T47D (cell line): ENCODE data around the gene NCBP1.
"Not testable (repeated sequence)": the region's sequence is repeated elsewhere in the genome, so short reads cannot be mapped to it uniquely, and the experiment has no call there.

Experiments used
- DNase-seq, 2 experiments: peaks; one replicate each; pipeline versions ENCODE4 v3.0.0 to v3.0.0-alpha.2; 2011 to 2012; ENCODE audit warnings: low read depth in 1 of 2, low spot score in 1 of 2
- JUND ChIP-seq: IDR thresholded peaks from 2 replicates; pipeline ENCODE4 v1.6.1; 2012; ENCODE audit warnings: low read depth
- in situ Hi-C: cut with HindIII; loops from 2 replicates; pipeline ENCODE4 v1.10.0; 2016; ENCODE audit warnings: low sequenced_read_pairs, low pct_unique_long_range_greater_than_20kb

NCBP1 gene, protein sequence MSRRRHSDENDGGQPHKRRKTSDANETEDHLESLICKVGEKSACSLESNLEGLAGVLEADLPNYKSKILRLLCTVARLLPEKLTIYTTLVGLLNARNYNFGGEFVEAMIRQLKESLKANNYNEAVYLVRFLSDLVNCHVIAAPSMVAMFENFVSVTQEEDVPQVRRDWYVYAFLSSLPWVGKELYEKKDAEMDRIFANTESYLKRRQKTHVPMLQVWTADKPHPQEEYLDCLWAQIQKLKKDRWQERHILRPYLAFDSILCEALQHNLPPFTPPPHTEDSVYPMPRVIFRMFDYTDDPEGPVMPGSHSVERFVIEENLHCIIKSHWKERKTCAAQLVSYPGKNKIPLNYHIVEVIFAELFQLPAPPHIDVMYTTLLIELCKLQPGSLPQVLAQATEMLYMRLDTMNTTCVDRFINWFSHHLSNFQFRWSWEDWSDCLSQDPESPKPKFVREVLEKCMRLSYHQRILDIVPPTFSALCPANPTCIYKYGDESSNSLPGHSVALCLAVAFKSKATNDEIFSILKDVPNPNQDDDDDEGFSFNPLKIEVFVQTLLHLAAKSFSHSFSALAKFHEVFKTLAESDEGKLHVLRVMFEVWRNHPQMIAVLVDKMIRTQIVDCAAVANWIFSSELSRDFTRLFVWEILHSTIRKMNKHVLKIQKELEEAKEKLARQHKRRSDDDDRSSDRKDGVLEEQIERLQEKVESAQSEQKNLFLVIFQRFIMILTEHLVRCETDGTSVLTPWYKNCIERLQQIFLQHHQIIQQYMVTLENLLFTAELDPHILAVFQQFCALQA

DNA sequence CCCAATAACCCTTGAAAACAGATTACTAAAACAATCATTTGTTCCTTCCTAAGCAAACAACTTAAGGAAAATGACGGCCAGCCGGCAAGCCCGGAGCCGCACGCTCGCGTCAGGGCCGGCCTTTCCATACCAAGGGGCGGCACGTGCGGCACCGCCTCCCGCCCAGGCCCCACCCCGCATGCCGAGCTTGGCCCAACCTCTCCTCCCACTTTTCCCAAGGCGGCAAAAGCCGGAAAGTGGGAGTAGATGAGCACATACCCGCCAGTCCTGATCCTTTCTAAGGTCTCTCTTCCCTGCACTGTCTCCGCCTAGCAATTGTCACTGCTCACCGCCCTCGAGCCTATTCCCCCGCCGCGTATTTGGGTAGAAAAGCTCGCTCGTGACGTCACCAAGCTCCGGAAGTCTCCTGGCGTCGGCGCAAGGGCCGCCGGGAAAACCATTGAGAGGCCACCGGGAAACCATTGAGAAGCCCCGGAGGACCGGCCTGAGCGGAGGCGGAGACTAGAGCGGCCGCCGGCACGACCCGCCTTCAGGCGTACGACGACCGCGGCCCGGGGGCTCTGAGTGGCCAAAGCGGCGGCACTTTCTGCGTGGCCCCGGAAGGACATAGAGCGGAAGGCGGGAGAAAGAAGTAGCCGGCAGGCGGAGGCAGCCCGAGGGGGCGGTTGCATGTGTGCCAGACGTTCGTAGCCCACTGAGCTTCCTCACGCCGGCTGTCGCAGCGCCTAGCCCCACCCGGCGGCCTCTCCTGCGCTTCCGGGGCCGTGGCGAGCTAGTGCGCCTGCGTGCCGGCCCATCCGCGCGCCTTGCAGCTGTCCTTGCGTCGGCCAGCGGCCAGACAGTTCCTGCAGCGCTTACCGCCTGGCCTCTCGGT is at the start of gene NCBP1, which contains the start of gene TSTD2:
Gene NCBP1 (plus strand): TSS at position 837 of the 874 bp plus-strand sequence. CDS start 61 bp downstream, outside the sequence.
Gene TSTD2 (minus strand): TSS at position 384 of the 874 bp plus-strand sequence. CDS start 5,806 bp downstream, outside the sequence.
- no peak for TF ChIP-seq JUND
- peak; percentile 50 to 97 for DNase-seq
- in situ Hi-C loops = no loop called here

- DNase-seq, in situ Hi-C loops: not testable (repeated sequence)
Observed at GRCh38 chr9:97584778-97585177, 48.8 kb upstream of the NCBP1 start.

- in situ Hi-C loops, DNase-seq: not testable (repeated sequence)
Observed at GRCh38 chr9:97586909-97587308, 46.7 kb upstream of the NCBP1 start.

GRCh38 chr9:97591535-97591934 is 42.1 kb upstream of the NCBP1 start:
- no peak for TF ChIP-seq JUND
- DNase-seq = no peak
- in situ Hi-C loops = no loop called here

DNA sequence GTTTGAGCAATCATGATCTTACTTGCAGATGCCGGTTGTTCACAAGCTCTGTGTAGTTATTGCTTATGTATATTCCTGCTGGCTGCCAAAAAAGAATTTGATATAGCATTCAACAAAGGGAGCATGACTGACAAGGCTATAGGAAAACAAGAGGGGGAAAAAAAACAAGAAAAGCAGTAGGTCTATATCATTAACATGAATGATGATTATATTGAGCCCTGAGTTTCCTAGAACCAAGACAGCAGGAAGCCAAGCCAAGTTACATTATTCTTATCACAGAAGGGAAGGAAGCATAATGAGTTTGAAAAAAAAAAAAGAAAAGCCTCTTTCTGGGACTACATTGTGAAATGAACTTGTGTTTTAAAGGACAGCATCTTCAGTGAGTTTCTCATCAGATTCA is 41.5 kb upstream of the NCBP1 start:
- in situ Hi-C loops = no loop called here
- DNase-seq = no peak
- TF ChIP-seq JUND = no peak

DNA sequence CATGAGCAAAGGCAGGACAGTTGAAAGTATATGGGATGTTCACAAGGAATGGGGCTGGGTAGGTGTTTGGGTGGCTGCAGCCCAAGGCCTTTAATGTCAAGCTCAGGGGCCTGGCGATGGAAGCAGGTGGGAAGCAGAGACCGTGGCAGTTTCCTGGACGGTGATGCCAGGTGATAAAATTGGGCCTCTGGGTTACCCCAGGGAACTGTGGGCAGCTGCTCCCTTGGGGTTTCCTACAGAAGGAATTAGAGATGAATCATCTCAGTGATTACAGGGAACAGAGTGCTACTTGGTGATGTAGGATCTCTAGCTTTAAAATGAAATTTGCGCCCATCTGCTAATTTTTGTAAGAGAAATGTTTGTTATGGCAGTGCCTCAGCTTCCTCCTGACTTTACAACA is 39.7 kb upstream of the NCBP1 start:
- no peak for TF ChIP-seq JUND
- in situ Hi-C loops = no loop called here
- DNase-seq = no peak

- no peak for DNase-seq
- in situ Hi-C loops = no loop called here
- TF ChIP-seq JUND = no peak
Observed at GRCh38 chr9:97594381-97594921, 39.2 kb upstream of the NCBP1 start.

DNA sequence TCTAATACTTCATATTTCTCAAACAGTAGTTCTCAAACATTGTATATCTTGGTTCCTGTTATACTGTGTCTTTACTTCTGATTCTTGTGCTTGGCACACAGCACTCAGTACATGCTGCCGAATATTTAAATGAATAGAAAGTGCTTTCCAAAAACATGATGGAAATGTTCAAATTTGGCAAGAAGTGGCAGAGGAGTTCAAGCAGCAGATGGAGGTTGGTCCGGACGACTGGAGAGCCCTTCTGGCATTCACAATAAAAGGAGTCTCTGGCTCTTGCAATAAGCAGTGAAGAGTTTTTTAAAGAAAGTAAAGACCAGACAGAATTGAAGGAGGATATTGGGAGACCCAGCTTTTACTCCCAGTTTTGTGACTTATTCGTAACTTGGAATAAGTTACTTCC is 36.7 kb upstream of the NCBP1 start:
- in situ Hi-C loops = no loop called here
- no peak for TF ChIP-seq JUND
- no peak for DNase-seq

- no peak for TF ChIP-seq JUND
- DNase-seq = peak; percentile 22 to 79
- in situ Hi-C loops = no loop called here
Observed at GRCh38 chr9:97598461-97599288, 34.9 kb upstream of the NCBP1 start.

DNA sequence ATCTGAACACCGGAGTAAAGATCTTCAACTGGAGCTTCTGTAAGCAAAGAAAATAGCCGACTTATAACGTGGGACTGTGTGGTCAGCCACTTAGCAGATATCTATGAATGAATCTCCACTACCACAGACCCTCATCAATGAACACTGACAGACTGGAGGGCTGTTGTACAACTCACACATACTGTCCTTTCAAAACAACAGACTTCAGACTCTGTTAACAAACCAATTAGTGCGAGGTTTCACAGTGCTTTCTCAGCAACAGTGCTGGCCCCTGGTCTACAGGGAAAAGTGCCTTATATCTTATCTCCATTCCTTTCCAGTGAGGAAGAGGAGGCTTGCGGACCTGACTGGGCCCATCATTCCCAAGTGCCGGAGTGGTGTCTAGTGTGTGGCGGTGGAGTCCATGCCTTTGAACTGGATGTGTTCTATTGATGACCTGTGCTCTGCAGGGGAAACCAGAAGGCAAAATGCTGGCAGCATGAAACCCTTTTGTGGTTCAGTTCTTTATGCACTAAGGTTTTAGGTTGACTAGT is 34.2 kb upstream of the NCBP1 start:
- in situ Hi-C loops = no loop called here
- TF ChIP-seq JUND = no peak
- no peak for DNase-seq

- no peak for TF ChIP-seq JUND
- no peak for DNase-seq
- in situ Hi-C loops = no loop called here
Observed at GRCh38 chr9:97600531-97601227, 32.9 kb upstream of the NCBP1 start.
